Mesenchymal stem cell (in vitro differentiated cells and primary cell): ENCODE data around the gene ARL4D.

Experiments
- DNase-seq: peaks from one replicate; pipeline ENCODE4 v3.0.0-alpha.2; 2013
- H2AFZ ChIP-seq: one replicate; pipeline ENCODE4 v1.6.1; 2013; ENCODE audit warnings: low read depth, mild to moderate bottlenecking, control low read depth, inconsistent platforms, low read length, moderate library complexity
- H2AK5ac ChIP-seq: 2 replicates; pipeline ENCODE4 v1.6.1; 2013; ENCODE audit warnings: low read length, moderate library complexity, mild to moderate bottlenecking, inconsistent platforms; ENCODE audit not compliant: severe bottlenecking
- H2BK120ac ChIP-seq: one replicate; pipeline ENCODE4 v1.6.1; 2013; ENCODE audit warnings: low read depth, mild to moderate bottlenecking, inconsistent platforms, low read length, moderate library complexity
- H2BK12ac ChIP-seq, 2 experiments: one replicate each; pipeline ENCODE4 v1.6.1; 2013; ENCODE audit warnings: inconsistent platforms in 2 of 2, low read length in 2 of 2, mild to moderate bottlenecking in 2 of 2, moderate library complexity in 2 of 2, control low read depth in 1 of 2
- H2BK15ac ChIP-seq: one replicate; pipeline ENCODE4 v1.6.1; 2013; ENCODE audit warnings: mild to moderate bottlenecking, low read depth, inconsistent platforms; ENCODE audit not compliant: poor library complexity, severe bottlenecking
- H2BK5ac ChIP-seq: 2 replicates; pipeline ENCODE4 v1.6.1; 2013; ENCODE audit warnings: low read depth, mild to moderate bottlenecking, low read length, control low read depth, inconsistent platforms; ENCODE audit not compliant: poor library complexity, severe bottlenecking
- H3K14ac ChIP-seq, 2 experiments: one replicate each; pipeline ENCODE4 v1.6.1; 2013; ENCODE audit warnings: inconsistent platforms in 2 of 2, low read length in 2 of 2, control low read depth in 1 of 2, mild to moderate bottlenecking in 1 of 2, moderate library complexity in 1 of 2
- H3K18ac ChIP-seq, 2 experiments: one replicate each; pipeline ENCODE4 v1.6.1; 2013; ENCODE audit warnings: inconsistent platforms in 2 of 2, low read length in 2 of 2, control low read depth in 1 of 2, low read depth in 1 of 2, mild to moderate bottlenecking in 1 of 2
- H3K23ac ChIP-seq, 2 experiments: one replicate each; pipeline ENCODE4 v1.6.1; 2013; ENCODE audit warnings: inconsistent platforms in 2 of 2, low read length in 2 of 2, mild to moderate bottlenecking in 2 of 2, moderate library complexity in 2 of 2, control low read depth in 1 of 2
- H3K27ac ChIP-seq: 2 replicates; pipeline ENCODE4 v1.5.1; 2013; ENCODE audit warnings: mild to moderate bottlenecking, moderate library complexity, low read length, control low read depth, inconsistent platforms; ENCODE audit not compliant: poor library complexity, severe bottlenecking
- H3K27me3 ChIP-seq, 2 experiments: 2 replicates each; pipeline versions ENCODE4 v1.6.1 to v1.7.0; 2013; ENCODE audit warnings: low read length in 2 of 2, mild to moderate bottlenecking in 2 of 2, moderate library complexity in 2 of 2, control low read depth in 1 of 2, inconsistent platforms in 1 of 2; ENCODE audit not compliant: control insufficient read depth in 1 of 2, insufficient read depth in 1 of 2
- H3K36me3 ChIP-seq, 2 experiments: 2 replicates each; pipeline versions ENCODE4 v1.6.1 to v1.7.0; 2013; ENCODE audit warnings: low read length in 2 of 2, control low read depth in 1 of 2, inconsistent platforms in 1 of 2, low read depth in 1 of 2, mild to moderate bottlenecking in 1 of 2; ENCODE audit not compliant: insufficient read depth in 2 of 2, control insufficient read depth in 1 of 2
- H3K4ac ChIP-seq, 2 experiments: one replicate each; pipeline ENCODE4 v1.6.1; 2013; ENCODE audit warnings: inconsistent platforms in 2 of 2, low read length in 2 of 2, mild to moderate bottlenecking in 2 of 2, moderate library complexity in 2 of 2, control low read depth in 1 of 2, low read depth in 1 of 2
- H3K4me1 ChIP-seq: 2 replicates; pipeline ENCODE4 v1.6.1; 2013; ENCODE audit warnings: low read depth, low read length, control low read depth; ENCODE audit not compliant: control insufficient read depth, insufficient read depth
- H3K4me2 ChIP-seq: 2 replicates; pipeline ENCODE4 v1.6.1; 2013; ENCODE audit warnings: low read length, mild to moderate bottlenecking, inconsistent platforms; ENCODE audit not compliant: poor library complexity, severe bottlenecking
- H3K4me3 ChIP-seq, 2 experiments: 2 replicates each; pipeline versions ENCODE4 v1.5.1 to v1.7.0; 2013; ENCODE audit warnings: low read length in 2 of 2, mild to moderate bottlenecking in 2 of 2, control low read depth in 1 of 2, low read depth in 1 of 2; ENCODE audit not compliant: insufficient read depth in 1 of 2
- H3K79me1 ChIP-seq: replicated peaks from 2 replicates; pipeline ENCODE4 v1.6.1; 2013; ENCODE audit warnings: mild to moderate bottlenecking, control low read depth, low read length, inconsistent platforms; ENCODE audit not compliant: poor library complexity, severe bottlenecking
- H3K9ac ChIP-seq: 2 replicates; pipeline ENCODE4 v1.7.0; 2013; ENCODE audit warnings: mild to moderate bottlenecking, low read length, moderate library complexity
- H3K9me3 ChIP-seq: 2 replicates; pipeline ENCODE4 v1.7.0; 2013; ENCODE audit warnings: mild to moderate bottlenecking, low read length; ENCODE audit not compliant: control insufficient read depth
- H4K8ac ChIP-seq: one replicate; pipeline ENCODE4 v1.6.1; 2013; ENCODE audit warnings: inconsistent platforms, mild to moderate bottlenecking, low read length, moderate library complexity
- H4K91ac ChIP-seq: one replicate; pipeline ENCODE4 v1.6.1; 2013; ENCODE audit warnings: mild to moderate bottlenecking, low read length, inconsistent platforms
- WGBS: methylation state at CpG from one replicate; pipeline ENCODE4 v1.1.7; 2013; ENCODE audit warnings: mixed read lengths; 5-methylcytosine and 5-hydroxymethylcytosine counted together

Gene ARL4D

DNA sequence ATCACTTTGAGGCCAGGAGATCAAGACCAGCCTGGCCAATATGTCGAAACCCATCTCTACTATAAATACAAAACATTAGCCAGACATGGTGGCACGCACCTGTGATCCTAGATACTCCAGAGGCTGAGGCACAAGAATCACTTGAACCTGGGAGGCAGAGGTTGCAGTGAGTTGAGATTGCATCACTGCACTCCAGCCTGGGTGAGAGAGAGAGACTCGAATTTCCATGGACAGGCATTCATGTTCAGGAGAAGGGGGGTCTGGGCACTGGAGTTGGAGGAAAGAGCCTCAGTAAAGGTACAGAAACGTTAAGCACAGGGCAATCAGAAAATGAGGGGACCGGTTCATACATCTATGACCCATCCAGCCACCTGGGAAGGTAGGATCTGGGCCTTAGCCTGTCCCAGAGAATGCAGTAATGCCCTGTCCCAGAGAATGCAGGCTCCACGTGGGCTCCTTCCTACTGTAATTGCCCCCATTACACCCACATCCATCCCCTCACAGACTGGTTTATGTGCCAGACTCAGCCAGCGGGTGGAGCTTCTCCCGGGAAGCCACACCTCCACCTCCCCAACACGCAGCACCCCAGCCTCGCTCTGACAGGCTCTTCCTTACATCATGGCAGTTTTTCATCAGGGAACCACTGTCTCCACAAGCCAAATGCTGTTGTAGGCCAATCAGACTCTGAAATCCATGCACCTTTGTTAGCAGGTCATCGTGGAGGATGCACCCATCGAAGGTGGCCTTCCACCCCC lies 21.6 kb upstream of the ARL4D start:
- H2BK15ac ChIP-seq: no peak overlapping the region
- no peak overlapping the region for H4K91ac ChIP-seq
- no peak for DNase-seq
- H3K18ac ChIP-seq: no peak overlapping the region
- WGBS: 66% methylated on average over 11 of the region's 12 CpGs
- no peak overlapping the region for H3K23ac ChIP-seq
- no peak overlapping the region for H2AFZ ChIP-seq
- no peak overlapping the region for H4K8ac ChIP-seq
- H2BK5ac ChIP-seq: no peak overlapping the region
- no peaks in the 10 kb centered on the region for H3K27me3 ChIP-seq
- H3K14ac ChIP-seq: no peak overlapping the region
- H2AK5ac ChIP-seq: no peak overlapping the region
- no peak overlapping the region for H3K4me2 ChIP-seq
- H3K79me1 ChIP-seq: no peaks in the 10 kb centered on the region
- H3K36me3 ChIP-seq: no peaks in the 10 kb centered on the region
- no peak overlapping the region for H2BK120ac ChIP-seq
- H3K4ac ChIP-seq: no peak overlapping the region
- no peaks in the 10 kb centered on the region for H3K4me1 ChIP-seq
- H3K9ac ChIP-seq: no peak overlapping the region
- H2BK12ac ChIP-seq: no peak overlapping the region
- no peak overlapping the region for H3K4me3 ChIP-seq
- H3K9me3 ChIP-seq: peaks cover 20% of the 10 kb centered on the region
- no peak overlapping the region for H3K27ac ChIP-seq

DNA sequence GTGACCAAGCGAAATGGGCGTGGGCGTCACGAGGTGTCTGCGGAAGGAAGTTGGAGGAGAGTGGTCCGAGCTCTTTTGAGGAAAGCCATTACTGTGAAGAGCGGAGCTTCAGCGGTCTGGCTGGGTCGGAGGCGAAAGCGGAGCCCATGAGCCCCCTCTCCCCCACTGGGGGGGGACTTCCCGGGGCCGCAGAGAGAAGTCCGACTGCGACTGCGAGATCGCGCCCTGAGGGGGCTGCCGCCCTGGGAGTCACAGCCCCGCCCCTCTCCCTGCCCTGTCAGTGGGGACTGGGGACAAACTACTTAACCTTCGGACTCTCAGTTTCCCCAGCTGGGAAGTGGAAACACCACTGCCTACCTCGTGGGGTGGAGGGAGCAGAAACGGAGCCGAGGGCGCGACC lies 20.0 kb upstream of the ARL4D start:
- H2AK5ac ChIP-seq: no peak overlapping the region
- no peaks in the 10 kb centered on the region for H3K27me3 ChIP-seq
- no peak overlapping the region for H4K91ac ChIP-seq
- H3K4ac ChIP-seq: no peak overlapping the region
- H4K8ac ChIP-seq: no peak overlapping the region
- no peak overlapping the region for H2AFZ ChIP-seq
- peaks cover 20% of the 10 kb centered on the region for H3K9me3 ChIP-seq
- no peak overlapping the region for H3K4me2 ChIP-seq
- H3K27ac ChIP-seq: no peak overlapping the region
- no peak overlapping the region for H3K18ac ChIP-seq
- no peak for DNase-seq
- H3K36me3 ChIP-seq: no peaks in the 10 kb centered on the region
- WGBS: 94% methylated on average over 26 of the region's 26 CpGs
- H3K14ac ChIP-seq: no peak overlapping the region
- H3K4me1 ChIP-seq: no peaks in the 10 kb centered on the region
- no peak overlapping the region for H2BK12ac ChIP-seq
- no peaks in the 10 kb centered on the region for H3K79me1 ChIP-seq
- no peak overlapping the region for H3K23ac ChIP-seq
- no peak overlapping the region for H3K9ac ChIP-seq
- H2BK15ac ChIP-seq: no peak overlapping the region
- H2BK5ac ChIP-seq: no peak overlapping the region
- H2BK120ac ChIP-seq: no peak overlapping the region
- H3K4me3 ChIP-seq: no peak overlapping the region

DNA sequence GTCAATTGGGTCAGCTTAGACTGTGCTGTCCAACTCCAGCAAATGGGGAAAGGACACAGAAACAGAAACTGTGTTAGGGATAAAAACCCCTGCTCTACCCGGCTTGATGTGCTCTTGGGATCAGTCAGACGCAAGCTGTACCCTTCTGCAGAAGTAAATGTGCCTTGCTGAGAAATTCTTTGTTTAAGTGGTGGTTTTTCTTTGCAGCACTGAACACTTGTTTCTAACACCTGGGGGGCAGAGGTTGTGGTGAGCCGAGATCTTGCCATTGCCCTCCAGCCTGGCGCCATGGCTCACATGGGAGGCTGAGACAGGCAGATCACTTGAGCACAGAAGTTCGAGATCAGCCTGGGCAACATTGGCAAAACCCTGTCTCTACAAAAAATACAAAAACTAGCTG lies 18.5 kb upstream of the ARL4D start:
- 85% methylated on average over 4 of the region's 5 CpGs for WGBS

DNA sequence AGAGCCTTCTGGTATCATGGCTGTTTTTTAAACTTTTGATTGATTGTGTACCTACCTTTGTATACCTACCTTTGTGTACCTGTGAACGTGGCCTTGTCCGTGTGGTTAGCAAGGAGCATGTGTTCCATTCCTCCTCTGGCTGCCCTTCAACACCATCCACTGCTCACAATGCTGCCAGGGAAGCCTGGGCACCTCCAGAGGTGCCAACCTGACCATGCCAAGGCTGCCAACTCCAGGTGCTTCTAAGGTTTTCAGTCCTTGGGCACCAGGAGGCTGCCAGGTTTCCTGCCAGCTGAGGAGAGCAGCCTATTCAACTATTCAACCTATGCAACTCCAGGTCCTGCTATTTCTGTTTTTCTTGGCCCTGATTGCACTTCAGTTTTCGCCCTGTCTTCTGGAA lies 17.6 kb upstream of the ARL4D start:
- Histone ChIP-seq H3K4me1 (no peaks in the 10 kb centered on the region), H2BK12ac (no peak overlapping the region), H3K27me3 (no peaks in the 10 kb centered on the region), H2BK15ac (no peak overlapping the region), H3K27ac (no peak overlapping the region), H3K18ac (no peak overlapping the region), H4K8ac (no peak overlapping the region), H2AFZ (no peak overlapping the region), H3K9me3 (peaks cover 20% of the 10 kb centered on the region), H2AK5ac (no peak overlapping the region), H3K36me3 (peaks cover 0 to 2% of the 10 kb centered on the region in 2 experiments), H3K4ac (no peak overlapping the region), H3K4me2 (no peak overlapping the region), H2BK5ac (no peak overlapping the region), H4K91ac (no peak overlapping the region), H3K14ac (no peak overlapping the region), H3K9ac (no peak overlapping the region), H3K23ac (no peak overlapping the region), H3K4me3 (no peak overlapping the region), H3K79me1 (no peaks in the 10 kb centered on the region), H2BK120ac (no peak overlapping the region)
- no peak for DNase-seq
- 72% methylated on average over 2 of the region's 3 CpGs for WGBS

More for the DNA sequence above, 18.5 kb upstream of the ARL4D start:
- H3K4me1 ChIP-seq: no peaks in the 10 kb centered on the region
- H3K9me3 ChIP-seq: peaks cover 20% of the 10 kb centered on the region
- no peak overlapping the region for H2BK12ac ChIP-seq
- H3K4me3 ChIP-seq: no peak overlapping the region
- no peak overlapping the region for H3K4ac ChIP-seq
- no peak overlapping the region for H3K23ac ChIP-seq
- no peak overlapping the region for H2AK5ac ChIP-seq
- H3K36me3 ChIP-seq: no peaks in the 10 kb centered on the region
- H3K27ac ChIP-seq: no peak overlapping the region
- H2BK120ac ChIP-seq: no peak overlapping the region
- no peaks in the 10 kb centered on the region for H3K79me1 ChIP-seq
- no peak overlapping the region for H4K8ac ChIP-seq
- H2BK15ac ChIP-seq: no peak overlapping the region
- no peak overlapping the region for H3K9ac ChIP-seq
- H3K14ac ChIP-seq: no peak overlapping the region
- H3K18ac ChIP-seq: no peak overlapping the region
- DNase-seq: no peak
- no peak overlapping the region for H3K4me2 ChIP-seq
- no peak overlapping the region for H4K91ac ChIP-seq
- H3K27me3 ChIP-seq: no peaks in the 10 kb centered on the region
- H2AFZ ChIP-seq: no peak overlapping the region
- H2BK5ac ChIP-seq: no peak overlapping the region
